Heart right ventricle (tissue), 16 donors: ENCODE data around the gene ALPK3. TPM values are rescaled to one million over a fixed set of nuclear protein-coding genes. Genes with fewer than 3 reads are reported as not detected.
A peak's percentile ranks its signal among the peaks of the same experiment; 100 is the strongest.

Experiments
- ATAC-seq, 8 donors: fragments of 200-7000 bp; cut with Tn5 transposase; one replicate each; pipeline ENCODE4 v1.9.1; 2020; ENCODE audit warnings: mild to moderate bottlenecking in 8 of 8, moderate library complexity in 8 of 8, moderate number of reproducible peaks in 1 of 8
- DNase-seq, 2 donors: peaks; one replicate each; pipeline ENCODE4 v3.0.0-alpha.2; 2020
- H3K27ac ChIP-seq, 10 donors: fragments of 200-600 bp; sonication (generic) in 2 of 10; one replicate each; pipeline versions ENCODE4 v1.5.0 to v1.8.0; 2020 to 2022; ENCODE audit warnings: mild to moderate bottlenecking in 3 of 10
- H3K27me3 ChIP-seq, 7 donors: fragments of 200-600 bp; one replicate each; pipeline ENCODE4 v1.8.0; 2021 to 2022; ENCODE audit warnings: mild to moderate bottlenecking in 2 of 7
- H3K36me3 ChIP-seq, 9 donors: fragments of 200-600 bp; sonication (generic) in 1 of 9; one replicate each; pipeline versions ENCODE4 v1.5.0 to v1.8.0; 2020 to 2022; ENCODE audit warnings: mild to moderate bottlenecking in 2 of 9
- H3K4me1 ChIP-seq, 9 donors: fragments of 200-600 bp; sonication (generic) in 1 of 9; one replicate each; pipeline versions ENCODE4 v1.5.0 to v1.8.0; 2020 to 2022; ENCODE audit warnings: mild to moderate bottlenecking in 4 of 9
- H3K4me3 ChIP-seq, 10 donors: fragments of 200-600 bp; sonication (generic) in 2 of 10; one replicate each; pipeline versions ENCODE4 v1.5.0 to v1.8.0; 2020 to 2022; ENCODE audit warnings: mild to moderate bottlenecking in 7 of 10, moderate library complexity in 2 of 10
- H3K9me3 ChIP-seq, 11 donors: fragments of 200-600 bp in 10 of 11; sonication (generic) in 2 of 11; one replicate each; pipeline versions ENCODE4 v1.5.0 to v1.8.0; 2013 to 2022; ENCODE audit warnings: mild to moderate bottlenecking in 2 of 11, control low read depth in 1 of 11, moderate library complexity in 1 of 11
- CTCF ChIP-seq, 9 donors: fragments of 200-600 bp; sonication (generic) in 2 of 9; IDR thresholded peaks; one replicate each; pipeline versions ENCODE4 v1.5.0 to v1.8.0; 2021 to 2022; ENCODE audit warnings: antibody characterized with exemption in 9 of 9, mild to moderate bottlenecking in 5 of 9, moderate library complexity in 1 of 9
- WGBS, 2 donors: extraction: QIAGEN DNeasy Blood & Tissue Kit; methylation state at CpG; one replicate each; pipeline ENCODE4 v1.1.7; 2013; ENCODE audit warnings: inconsistent platforms in 1 of 2; 5-methylcytosine and 5-hydroxymethylcytosine counted together
- intact Hi-C, 10 donors: fragments of 100-400 bp; cut with DNase I; formaldehyde crosslinking; loops; one replicate each; pipeline versions ENCODE4 v1.11.1 to v1.14.2; 2022
- polyA plus RNA-seq, 2 donors: library from polyadenylated mRNA; stranded (reverse); fragments of 200-250 nt; gene quantifications; one replicate each; pipeline ENCODE4 v1.2.3, GENCODE V29; 2013
- total RNA-seq, 10 donors: library from RNA; stranded (reverse); fragmentation: NEBNext Ultra II Directional in 3 of 10; extraction: Animal tissue kit (Norgen Biotek cat#: 25700) in 3 of 10; gene quantifications; one replicate each; pipeline versions ENCODE4 v1.2.1 to v1.2.4, GENCODE V29; 2021 to 2023
- donor health status: Arrhythmogenic right ventricular cardiomyopathy.
- donor health status: ischemic (EF 13 %, LVEDD 7.1; RV severe dilation, severe dysfunction).
- donor health status: healthy with polysubstance abuse.
- donor health status: DM: no; HTN: yes; CAD: no.
- donor health status: DM: no; HTN: no; CAD: no.
- donor health status: ischemic (EF 25% LVEDD 6.9; RV normal size, moderate dysfunction).
- donor health status: ischemic (EF 25% LVEDD 5.7; RV mildly dilated, moderate dysfunction).
- donor health status: healthy.
- donor health status: DM: yes; HTN: yes; CAD: no.
- donor health status: Ischemic cardiomyopathy.
- donor health status: ischemic (EF 35%, LVEDD 5.7; RV mildly dilated, moderate dysfunction).
- donor health status: nonischemic (EF 11% LVEDD 7.7; RV severe dilation, severe dysfunction).
- donor health status: DM: yes; HTN: yes; CAD: no.
- donor health status: PGD.
- donor health status: ischemic (EF 29% LVEDD 5.4; RV normal size, mild dysfunction).
- donor health status: nonischemic (EF 23%, LVEDD 6.1; RV moderate dilation, normal function).

ALPK3 gene
- total and polyA plus RNA-seq, 12 donors, result 35.1 to 268 (median 162) TPM

GRCh38 chr15:84909029-84909428 lies 91.9 kb downstream of the ALPK3 start:
- 90 to 93% methylated on average over 3 of the region's 3 CpGs for whole genome bisulfite sequencing, 2 donors
- H3K9me3 ChIP-seq, result no peaks in the 10 kb centered on the region
- TF ChIP-seq CTCF (IDR thresholded peaks at IDR 0.05), result no peak
- ATAC-seq (no peak), DNase-seq (no peak)
- H3K27me3 ChIP-seq, result no peaks in the 10 kb centered on the region
- intact Hi-C loops, result no loop called here
- H3K4me1 ChIP-seq, result peaks cover 30 to 83% (median 54%) of the 10 kb centered on the region in 9 donors
- H3K36me3 ChIP-seq, result no peaks in the 10 kb centered on the region
- no peak overlapping the region for H3K4me3 ChIP-seq
- H3K27ac ChIP-seq, result no peak overlapping the region

- no peak for TF ChIP-seq CTCF (IDR thresholded peaks at IDR 0.05)
- Histone ChIP-seq H3K36me3 (no peaks in the 10 kb centered on the region), H3K9me3 (no peaks in the 10 kb centered on the region), H3K4me1 (peaks cover 34 to 83% (median 54%) of the 10 kb centered on the region in 9 donors), H3K4me3 (no peak overlapping the region), H3K27me3 (no peaks in the 10 kb centered on the region), H3K27ac (peak overlapping the region in 2 of 10 donors; percentile 89 to 91)
- DNase-seq (no peak), ATAC-seq (no peak)
- intact Hi-C loops, result loop anchor here in 2 of 10 donors (5.0 to 10.0 kb wide), 4 partner anchors 47 to 255 kb away; partner anchors contain the start of genes NMB (in 1 of the 2) and WDR73 (in 1 of the 2)
- 83 to 87% methylated on average over 4 of the region's 4 CpGs for WGBS, 2 donors
These were observed 92.6 kb downstream of the ALPK3 start for GRCh38 chr15:84909782-84910181.

- WGBS, 2 donors, result 78 to 85% methylated on average over 17 of the region's 17 CpGs
- H3K27me3 ChIP-seq, result no peaks in the 10 kb centered on the region
- no peaks in the 10 kb centered on the region for H3K36me3 ChIP-seq
- intact Hi-C loops, result loop anchor here in 2 of 10 donors (5.0 to 10.0 kb wide), 4 partner anchors 49 to 256 kb away; partner anchors contain the start of genes NMB (in 1 of the 2) and WDR73 (in 1 of the 2)
- ATAC-seq (no peak), DNase-seq (no peak)
- H3K4me1 ChIP-seq, result peaks cover 36 to 87% (median 61%) of the 10 kb centered on the region in 9 donors
- peak overlapping the region in 9 of 10 donors; percentile 78 to 91 (median 89) for H3K27ac ChIP-seq
- no peak overlapping the region for H3K4me3 ChIP-seq
- TF ChIP-seq CTCF (IDR thresholded peaks at IDR 0.05), result no peak
- no peaks in the 10 kb centered on the region for H3K9me3 ChIP-seq
These were observed 93.9 kb downstream of the ALPK3 start for GRCh38 chr15:84910928-84911623.

- H3K4me1 ChIP-seq, result peaks cover 36 to 82% (median 61%) of the 10 kb centered on the region in 9 donors
- DNase-seq (peak; percentile 86 to 94), ATAC-seq (peak; percentile 87 to 94 (median 91))
- H3K27me3 ChIP-seq, result no peaks in the 10 kb centered on the region
- intact Hi-C loops, result loop anchor here in 2 of 10 donors (5.0 to 10.0 kb wide), 4 partner anchors 50 to 257 kb away; partner anchors contain the start of genes NMB (in 1 of the 2) and WDR73 (in 1 of the 2)
- peak overlapping the region; percentile 36 to 91 (median 88) for H3K27ac ChIP-seq
- 23 to 25% methylated on average over 6 of the region's 6 CpGs for WGBS, 2 donors
- no peak for TF ChIP-seq CTCF (IDR thresholded peaks at IDR 0.05)
- H3K9me3 ChIP-seq, result no peaks in the 10 kb centered on the region
- H3K36me3 ChIP-seq, result no peaks in the 10 kb centered on the region
- no peak overlapping the region for H3K4me3 ChIP-seq
These were observed 94.9 kb downstream of the ALPK3 start for GRCh38 chr15:84911879-84912660.
